Endothelial cell of umbilical vein (primary cell): ENCODE results near the gene CHM.

ENCODE experiments used
- CTCF ChIP-seq, 2 donors: IDR thresholded peaks; 1 replicate in 1 of 2; 2 replicates in 1 of 2; pipeline ENCODE4 v1.5.1; 2011; ENCODE audit warnings: low read length in 2 of 2, mild to moderate bottlenecking in 2 of 2, moderate library complexity in 2 of 2, control low read depth in 1 of 2, inconsistent platforms in 1 of 2, low read depth in 1 of 2; ENCODE audit not compliant: insufficient read depth in 1 of 2; ENCODE audit errors: extremely low read depth in 1 of 2
- EZH2 ChIP-seq: IDR thresholded peaks from 2 replicates; pipeline ENCODE4 v1.6.1; 2012; ENCODE audit warnings: borderline replicate concordance, low read depth, mild to moderate bottlenecking, moderate library complexity, low read length, inconsistent platforms; ENCODE audit not compliant: severe bottlenecking
- GATA2 ChIP-seq: IDR thresholded peaks from 2 replicates; pipeline ENCODE4 v1.7.0; 2011; ENCODE audit warnings: low read depth, mild to moderate bottlenecking, moderate library complexity, mixed read lengths, low read length; ENCODE audit not compliant: insufficient read length, insufficient read depth
- JUN ChIP-seq: IDR thresholded peaks from 2 replicates; pipeline ENCODE4 v1.6.1; 2011; ENCODE audit warnings: borderline replicate concordance, low read depth; ENCODE audit not compliant: insufficient read length, insufficient read depth
- MYC ChIP-seq: IDR thresholded peaks from one replicate; pipeline ENCODE4 v1.6.1; 2011; ENCODE audit warnings: mild to moderate bottlenecking, low read depth, low read length
- POLR2A ChIP-seq: IDR thresholded peaks from 2 replicates; pipeline ENCODE4 v1.6.1; 2012; ENCODE audit warnings: low read depth, mild to moderate bottlenecking, control low read depth, low read length
- POLR2AphosphoS5 ChIP-seq: IDR thresholded peaks from 2 replicates; pipeline ENCODE4 v1.6.1; 2012; ENCODE audit warnings: low read depth, mild to moderate bottlenecking, control low read depth, low read length, moderate library complexity; ENCODE audit not compliant: insufficient read depth
- TF ChIP-seq, protein P1 (sequence below): IDR thresholded peaks from 2 replicates; pipeline ENCODE4 v1.6.1; 2011; ENCODE audit not compliant: insufficient read depth, insufficient read length

- TF ChIP-seq EZH2 (no peak), CTCF (IDR thresholded peaks at IDR 0.05; ENCODE audit: extremely low read depth in 1 of 2, insufficient read depth in 1 of 2, low read depth in 1 of 2, low read length in 2 of 2) (no peak), MYC (no peak), POLR2AphosphoS5 (no peak), POLR2A (no peak), JUN (no peak), GATA2 (no peak)
- TF ChIP-seq, protein P1, sequence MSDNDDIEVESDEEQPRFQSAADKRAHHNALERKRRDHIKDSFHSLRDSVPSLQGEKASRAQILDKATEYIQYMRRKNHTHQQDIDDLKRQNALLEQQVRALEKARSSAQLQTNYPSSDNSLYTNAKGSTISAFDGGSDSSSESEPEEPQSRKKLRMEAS: no peak
Observed at GRCh38 chrX:85907316-85907715, 140.0 kb downstream of the CHM start.
